Trophoblast cell (in vitro differentiated cells and primary cell): ENCODE results near the gene WLS.
A peak's percentile ranks its signal among the peaks of the same experiment; 100 is the strongest.

ENCODE experiments used
- DNase-seq, 2 donors: peaks; one replicate each; pipeline ENCODE4 v3.0.0-alpha.2; 2016
- H2AFZ ChIP-seq: 2 replicates; pipeline ENCODE4 v1.6.1; 2013; ENCODE audit warnings: low read length, moderate library complexity, mild to moderate bottlenecking; ENCODE audit not compliant: insufficient read depth, poor library complexity
- H2AK5ac ChIP-seq: 2 replicates; pipeline ENCODE4 v1.6.1; 2013; ENCODE audit warnings: mild to moderate bottlenecking, low read length
- H2BK120ac ChIP-seq: 2 replicates; pipeline ENCODE4 v1.6.1; 2013; ENCODE audit warnings: low read length, mild to moderate bottlenecking, moderate library complexity; ENCODE audit not compliant: insufficient read depth, poor library complexity
- H2BK12ac ChIP-seq: 2 replicates; pipeline ENCODE4 v1.6.1; 2013; ENCODE audit warnings: mild to moderate bottlenecking, low read length, moderate library complexity
- H2BK5ac ChIP-seq: 2 replicates; pipeline ENCODE4 v1.6.1; 2013; ENCODE audit warnings: low read length, low read depth, moderate library complexity, mild to moderate bottlenecking; ENCODE audit not compliant: poor library complexity
- H3K14ac ChIP-seq: 2 replicates; pipeline ENCODE4 v1.6.1; 2013; ENCODE audit warnings: mild to moderate bottlenecking, low read length
- H3K18ac ChIP-seq: 2 replicates; pipeline ENCODE4 v1.6.1; 2013; ENCODE audit warnings: mild to moderate bottlenecking, low read length
- H3K23ac ChIP-seq: 2 replicates; pipeline ENCODE4 v1.6.1; 2013; ENCODE audit warnings: low read length
- H3K27ac ChIP-seq: 2 replicates; pipeline ENCODE4 v1.5.1; 2013; ENCODE audit warnings: low read depth, mild to moderate bottlenecking, inconsistent platforms, low read length, moderate library complexity
- H3K27me3 ChIP-seq: 2 replicates; pipeline ENCODE4 v1.6.1; 2013; ENCODE audit warnings: inconsistent platforms, mild to moderate bottlenecking, low read length, moderate library complexity; ENCODE audit not compliant: insufficient read depth
- H3K36me3 ChIP-seq, 2 experiments: 1 replicate in 1 of 2; 2 replicates in 1 of 2; pipeline ENCODE4 v1.6.1; 2013; ENCODE audit warnings: low read length in 2 of 2, mild to moderate bottlenecking in 2 of 2, moderate library complexity in 1 of 2; ENCODE audit not compliant: insufficient read depth in 2 of 2, control insufficient read depth in 1 of 2
- H3K4ac ChIP-seq: 2 replicates; pipeline ENCODE4 v1.6.1; 2013; ENCODE audit warnings: low read depth, mild to moderate bottlenecking, low read length, moderate library complexity
- H3K4me1 ChIP-seq, 2 experiments: 1 replicate in 1 of 2; 2 replicates in 1 of 2; pipeline ENCODE4 v1.6.1; 2013; ENCODE audit warnings: low read length in 2 of 2, mild to moderate bottlenecking in 2 of 2, moderate library complexity in 1 of 2; ENCODE audit not compliant: insufficient read depth in 2 of 2, control insufficient read depth in 1 of 2
- H3K4me2 ChIP-seq: 2 replicates; pipeline ENCODE4 v1.6.1; 2013; ENCODE audit warnings: inconsistent platforms, mild to moderate bottlenecking, low read length, moderate library complexity
- H3K4me3 ChIP-seq: 2 replicates; pipeline ENCODE4 v1.5.1; 2013; ENCODE audit warnings: mild to moderate bottlenecking, low read depth, low read length, inconsistent platforms
- H3K79me1 ChIP-seq: one replicate; pipeline ENCODE4 v1.6.1; 2013; ENCODE audit warnings: low read length
- H3K79me2 ChIP-seq: 2 replicates; pipeline ENCODE4 v1.6.1; 2013; ENCODE audit warnings: low read length, mild to moderate bottlenecking; ENCODE audit not compliant: control insufficient read depth, insufficient read depth, poor library complexity
- H3K9ac ChIP-seq: 2 replicates; pipeline ENCODE4 v1.6.1; 2013; ENCODE audit warnings: mild to moderate bottlenecking, low read length
- H3K9me3 ChIP-seq: 2 replicates; pipeline ENCODE4 v1.6.1; 2013; ENCODE audit warnings: low read depth, mild to moderate bottlenecking, control low read depth, inconsistent platforms, low read length; ENCODE audit not compliant: insufficient read depth
- H4K12ac ChIP-seq: 2 replicates; pipeline ENCODE4 v1.6.1; 2013; ENCODE audit warnings: low read depth, mild to moderate bottlenecking, low read length, moderate library complexity
- H4K8ac ChIP-seq: 2 replicates; pipeline ENCODE4 v1.6.1; 2013; ENCODE audit warnings: low read depth, mild to moderate bottlenecking, low read length, moderate library complexity
- H4K91ac ChIP-seq: one replicate; pipeline ENCODE4 v1.6.1; 2013; ENCODE audit warnings: low read depth, mild to moderate bottlenecking, low read length, moderate library complexity
- WGBS: extraction: QIAGEN DNeasy Blood & Tissue Kit; methylation state at CpG from one replicate; pipeline ENCODE4 v1.1.7; 2013; ENCODE audit warnings: missing lambda C conversion rate; ENCODE audit not compliant: insufficient read length, insufficient coverage; ENCODE audit errors: extremely low coverage; 5-methylcytosine and 5-hydroxymethylcytosine counted together

Gene WLS

GRCh38 chr1:68185743-68186142, 46.6 kb downstream of the WLS start:
- H3K4ac ChIP-seq, result peak overlapping the region; percentile 47
- peaks cover 6% of the 10 kb centered on the region for H3K79me2 ChIP-seq
- no peak overlapping the region for H2BK120ac ChIP-seq
- no peak overlapping the region for H2BK5ac ChIP-seq
- H2AK5ac ChIP-seq, result no peak overlapping the region
- no peaks in the 10 kb centered on the region for H3K79me1 ChIP-seq
- no peak overlapping the region for H3K4me2 ChIP-seq
- H4K12ac ChIP-seq, result no peak overlapping the region
- no peak overlapping the region for H4K91ac ChIP-seq
- no peak overlapping the region for H2AFZ ChIP-seq
- H3K4me1 ChIP-seq, result peaks cover 2 to 4% of the 10 kb centered on the region in 2 experiments
- no peak overlapping the region for H3K4me3 ChIP-seq
- H3K36me3 ChIP-seq, result peaks cover 16 to 27% of the 10 kb centered on the region in 2 experiments
- H3K27me3 ChIP-seq, result no peaks in the 10 kb centered on the region
- no peak overlapping the region for H3K23ac ChIP-seq
- no peak overlapping the region for H3K18ac ChIP-seq
- DNase-seq, result peak; percentile 17 to 62
- H3K14ac ChIP-seq, result no peak overlapping the region
- peak overlapping the region; percentile 15 for H3K27ac ChIP-seq
- no peak overlapping the region for H2BK12ac ChIP-seq
- no peaks in the 10 kb centered on the region for H3K9me3 ChIP-seq
- no peak overlapping the region for H4K8ac ChIP-seq
- no peak overlapping the region for H3K9ac ChIP-seq
- WGBS, result no CpG with 5 or more reads among the region's 2 CpGs

DNA sequence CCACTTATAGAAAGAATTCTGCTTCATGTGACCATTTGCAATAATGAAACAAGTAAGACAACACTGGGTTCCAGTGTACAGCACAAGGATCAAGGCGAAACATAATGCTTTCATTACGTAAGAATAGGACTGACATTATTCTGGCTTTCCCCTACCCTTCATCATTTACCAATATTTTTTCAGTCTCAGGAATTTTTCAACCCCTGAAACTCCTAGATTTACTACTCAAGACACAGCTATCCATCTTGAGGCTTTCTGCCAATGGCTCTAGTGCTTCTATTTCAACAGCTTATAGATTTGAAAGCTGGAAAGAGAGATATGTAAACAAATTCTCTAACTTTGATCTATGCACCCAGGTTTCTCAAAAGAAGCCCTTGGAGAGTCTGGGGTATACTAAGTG, 48.4 kb downstream of the WLS start:
- Histone ChIP-seq H3K23ac (no peak overlapping the region), H3K27me3 (no peaks in the 10 kb centered on the region), H2BK12ac (no peak overlapping the region), H4K91ac (no peak overlapping the region), H2BK120ac (no peak overlapping the region), H3K4me1 (peaks cover 4% of the 10 kb centered on the region in 2 experiments), H2AK5ac (no peak overlapping the region), H3K27ac (no peak overlapping the region), H3K4me3 (no peak overlapping the region), H3K4me2 (no peak overlapping the region), H4K12ac (no peak overlapping the region), H3K9ac (no peak overlapping the region), H3K79me1 (no peaks in the 10 kb centered on the region), H3K9me3 (no peaks in the 10 kb centered on the region), H2BK5ac (no peak overlapping the region), H3K14ac (no peak overlapping the region), H3K36me3 (peaks cover 15 to 31% of the 10 kb centered on the region in 2 experiments), H2AFZ (no peak overlapping the region), H3K4ac (no peak overlapping the region), H3K18ac (no peak overlapping the region), H4K8ac (no peak overlapping the region), H3K79me2 (peaks cover 8% of the 10 kb centered on the region)
- no CpG with 5 or more reads among the region's 2 CpGs for WGBS
- no peak for DNase-seq

- H3K4me2 ChIP-seq, result no peak overlapping the region
- no peak overlapping the region for H2BK5ac ChIP-seq
- H3K79me1 ChIP-seq, result peaks cover under 1% of the 10 kb centered on the region
- H3K4ac ChIP-seq, result no peak overlapping the region
- peaks cover 7 to 10% of the 10 kb centered on the region in 2 experiments for H3K4me1 ChIP-seq
- H3K18ac ChIP-seq, result no peak overlapping the region
- no peak overlapping the region for H4K12ac ChIP-seq
- no peak overlapping the region for H2BK120ac ChIP-seq
- no peak for DNase-seq
- H3K9me3 ChIP-seq, result no peaks in the 10 kb centered on the region
- no peak overlapping the region for H3K27ac ChIP-seq
- no peak overlapping the region for H2AFZ ChIP-seq
- H3K27me3 ChIP-seq, result no peaks in the 10 kb centered on the region
- no peak overlapping the region for H3K23ac ChIP-seq
- H3K36me3 ChIP-seq, result peaks cover 13 to 27% of the 10 kb centered on the region in 2 experiments
- no peak overlapping the region for H3K9ac ChIP-seq
- no peak overlapping the region for H4K8ac ChIP-seq
- no peak overlapping the region for H2AK5ac ChIP-seq
- H4K91ac ChIP-seq, result no peak overlapping the region
- H3K79me2 ChIP-seq, result peaks cover 11% of the 10 kb centered on the region
- no CpG with 5 or more reads among the region's 1 CpG for WGBS
- H2BK12ac ChIP-seq, result no peak overlapping the region
- H3K14ac ChIP-seq, result no peak overlapping the region
- H3K4me3 ChIP-seq, result no peak overlapping the region
Measured at GRCh38 chr1:68181165-68181556, 51.2 kb downstream of the WLS start.

GRCh38 chr1:68180441-68181164, 51.7 kb downstream of the WLS start:
- H3K79me2 ChIP-seq, result peaks cover 9% of the 10 kb centered on the region
- no peak overlapping the region for H2AFZ ChIP-seq
- no peak overlapping the region for H4K91ac ChIP-seq
- no peak overlapping the region for H3K23ac ChIP-seq
- no peak overlapping the region for H2AK5ac ChIP-seq
- H4K8ac ChIP-seq, result no peak overlapping the region
- H3K4ac ChIP-seq, result no peak overlapping the region
- no peak overlapping the region for H4K12ac ChIP-seq
- H2BK5ac ChIP-seq, result no peak overlapping the region
- no peak overlapping the region for H3K4me2 ChIP-seq
- no peak overlapping the region for H3K4me3 ChIP-seq
- H3K4me1 ChIP-seq, result peaks cover 11 to 13% of the 10 kb centered on the region in 2 experiments
- H3K9me3 ChIP-seq, result no peaks in the 10 kb centered on the region
- no peak for DNase-seq
- H3K27me3 ChIP-seq, result no peaks in the 10 kb centered on the region
- H3K27ac ChIP-seq, result no peak overlapping the region
- H3K79me1 ChIP-seq, result peaks cover 4% of the 10 kb centered on the region
- H3K9ac ChIP-seq, result no peak overlapping the region
- no peak overlapping the region for H2BK12ac ChIP-seq
- H3K36me3 ChIP-seq, result peaks cover 11 to 25% of the 10 kb centered on the region in 2 experiments
- H3K14ac ChIP-seq, result no peak overlapping the region
- no peak overlapping the region for H2BK120ac ChIP-seq
- H3K18ac ChIP-seq, result no peak overlapping the region
